ENCODE measurements around the gene ATRNL1. TPM values are rescaled to one million over a fixed set of nuclear protein-coding genes. Genes with fewer than 3 reads are reported as not detected.

The ATRNL1 gene
- total RNA-seq, 6 experiments from 2014 or later, result 0.08 to 0.23 (median 0.09) TPM; not detected in 3

- DNase-seq, result no peak
- Mint-ChIP-seq H3K36me3 (ENCODE audit: low read depth) (no peaks in the 10 kb centered on the region), H3K9me3 (no peaks in the 10 kb centered on the region), H3K4me1 (ENCODE audit: low read depth) (no peaks in the 10 kb centered on the region), H3K27ac (no peak overlapping the region), H3K27me3 (ENCODE audit: insufficient read depth) (peaks cover 4% of the 10 kb centered on the region; the same call in 1 of the 2 replicates), H3K4me3 (no peak overlapping the region)
- no peak for TF ChIP-seq CTCF (IDR thresholded peaks at IDR 0.05)
These were observed 817.0 kb downstream of the ATRNL1 start for GRCh38 chr10:115909962-115910731.

GRCh38 chr10:115914475-115914874, 821.3 kb downstream of the ATRNL1 start:
- DNase-seq, result no peak
- TF ChIP-seq CTCF (IDR thresholded peaks at IDR 0.05), result no peak
- Mint-ChIP-seq H3K36me3 (ENCODE audit: low read depth) (no peaks in the 10 kb centered on the region), H3K4me3 (no peak overlapping the region), H3K4me1 (ENCODE audit: low read depth) (peaks cover 13% of the 10 kb centered on the region), H3K27ac (no peak overlapping the region), H3K9me3 (no peaks in the 10 kb centered on the region), H3K27me3 (ENCODE audit: insufficient read depth) (peaks cover 2% of the 10 kb centered on the region; the same call in 1 of the 2 replicates)

GRCh38 chr10:115915429-115915828, 822.3 kb downstream of the ATRNL1 start:
- Mint-ChIP-seq H3K4me3 (no peak overlapping the region), H3K36me3 (ENCODE audit: low read depth) (peaks cover 5% of the 10 kb centered on the region), H3K4me1 (ENCODE audit: low read depth) (peaks cover 22% of the 10 kb centered on the region), H3K27ac (no peak overlapping the region), H3K27me3 (ENCODE audit: insufficient read depth) (peaks cover 2% of the 10 kb centered on the region; the same call in 1 of the 2 replicates), H3K9me3 (no peaks in the 10 kb centered on the region)
- DNase-seq, result no peak
- TF ChIP-seq CTCF (IDR thresholded peaks at IDR 0.05), result no peak

GRCh38 chr10:115918812-115919211, 825.6 kb downstream of the ATRNL1 start:
- peak; percentile 48 for DNase-seq
- H3K27me3 Mint-ChIP-seq (ENCODE audit: insufficient read depth), result no peaks in the 10 kb centered on the region; the same call in 1 of the 2 replicates
- H3K27ac Mint-ChIP-seq, result peak overlapping the region; percentile 49
- H3K4me3 Mint-ChIP-seq, result peak overlapping the region; percentile 13; the same call in 1 of the 2 replicates
- no peak for TF ChIP-seq CTCF (IDR thresholded peaks at IDR 0.05)
- H3K4me1 Mint-ChIP-seq (ENCODE audit: low read depth), result peaks cover 41% of the 10 kb centered on the region
- H3K36me3 Mint-ChIP-seq (ENCODE audit: low read depth), result peaks cover 5% of the 10 kb centered on the region
- H3K9me3 Mint-ChIP-seq, result no peaks in the 10 kb centered on the region

GRCh38 chr10:115921795-115922194, 828.6 kb downstream of the ATRNL1 start:
- no peak for TF ChIP-seq CTCF (IDR thresholded peaks at IDR 0.05)
- Mint-ChIP-seq H3K27ac (peak overlapping the region; percentile 82), H3K4me3 (peak overlapping the region; percentile 68)

More at GRCh38 chr10:115921795-115922194, 828.6 kb downstream of the ATRNL1 start:
- H3K4me1 Mint-ChIP-seq (ENCODE audit: low read depth), result peaks cover 41% of the 10 kb centered on the region
- H3K9me3 Mint-ChIP-seq, result no peaks in the 10 kb centered on the region
- peak; percentile 74 for DNase-seq
- peaks cover 19% of the 10 kb centered on the region for H3K36me3 Mint-ChIP-seq (ENCODE audit: low read depth)
- H3K27me3 Mint-ChIP-seq (ENCODE audit: insufficient read depth), result no peaks in the 10 kb centered on the region; the same call in 1 of the 2 replicates

Measured in HFFc6 (cell line).